Motor neuron (in vitro differentiated cells): ENCODE results near the gene TMOD1. TPM values are rescaled to one million over a fixed set of nuclear protein-coding genes. Genes with fewer than 3 reads are reported as not detected.

ENCODE experiments used
- ATAC-seq, 8 experiments: fragments of 200-7000 bp; cut with Tn5 transposase; replicated peaks in 6 of 8; 2 replicates each; pipeline ENCODE4 v1.8.0; 2021; ENCODE audit warnings: mild to moderate bottlenecking in 8 of 8, moderate library complexity in 8 of 8
- H3K27ac ChIP-seq, 2 donors: fragments of 250-450 bp; sonication (Bioruptor Pico); 2 replicates each; pipeline ENCODE4 v1.9.0; 2021; ENCODE audit warnings: antibody characterized with exemption in 2 of 2, mild to moderate bottlenecking in 2 of 2, moderate library complexity in 1 of 2
- H3K4me1 ChIP-seq, 2 donors: fragments of 250-450 bp; sonication (Bioruptor Pico); replicated peaks in 1 of 2; 2 replicates each; pipeline ENCODE4 v1.6.1; 2021; ENCODE audit warnings: antibody characterized with exemption in 2 of 2, mild to moderate bottlenecking in 2 of 2, moderate library complexity in 1 of 2
- H3K4me3 ChIP-seq, 5 donors: fragments of 250-450 bp; sonication (Bioruptor Pico); 2 replicates each; pipeline ENCODE4 v1.9.0; 2021; ENCODE audit warnings: antibody characterized with exemption in 5 of 5, mild to moderate bottlenecking in 5 of 5, moderate library complexity in 4 of 5
- WGBS, 10 experiments: fragments of 450-650 bp; shearing (Covaris generic); methylation state at CpG; one replicate each; pipeline ENCODE4 v1.0.0; 2022; 5-methylcytosine and 5-hydroxymethylcytosine counted together
- in situ Hi-C, 9 experiments: fragments of 400-800 bp; cut with MboI; loops; one replicate each; pipeline ENCODE4 v1.15.0; 2021; ENCODE audit warnings: low sequenced_read_pairs in 9 of 9, low pct_unique_long_range_greater_than_20kb in 2 of 9; ENCODE audit not compliant: unreplicated experiment in 9 of 9
- total RNA-seq, 8 experiments: library from RNA; unstranded; fragments of 300-600 nt; gene quantifications; 2 replicates each; pipeline versions ENCODE4 v1.2.3 to v1.2.4, GENCODE V29; 2022

Gene TMOD1
- total RNA-seq, 8 experiments from 2014 or later, result 0.15 to 76.0 (median 1.2) TPM

GRCh38 chr9:97547098-97547829 is 45.8 kb downstream of the TMOD1 start:
- no peaks in the 10 kb centered on the region for H3K4me1 ChIP-seq
- ATAC-seq, result no peak
- WGBS, 10 experiments, result 0 to 89% (median 45%) methylated on average over 1 to 3 of the region's 3 CpGs; no CpG with 5 or more reads in 2 of the 10 experiments
- no peak overlapping the region for H3K4me3 ChIP-seq
- in situ Hi-C loops, result no loop called here
- no peak overlapping the region for H3K27ac ChIP-seq

GRCh38 chr9:97548379-97548778 is 46.9 kb downstream of the TMOD1 start:
- no peaks in the 10 kb centered on the region for H3K4me1 ChIP-seq
- in situ Hi-C loops, result no loop called here
- WGBS, 10 experiments, result 67 to 100% (median 80%) methylated on average over 1 to 4 of the region's 5 CpGs; no CpG with 5 or more reads in 6 of the 10 experiments
- H3K27ac ChIP-seq, result no peak overlapping the region
- no peak for ATAC-seq
- no peak overlapping the region for H3K4me3 ChIP-seq

DNA sequence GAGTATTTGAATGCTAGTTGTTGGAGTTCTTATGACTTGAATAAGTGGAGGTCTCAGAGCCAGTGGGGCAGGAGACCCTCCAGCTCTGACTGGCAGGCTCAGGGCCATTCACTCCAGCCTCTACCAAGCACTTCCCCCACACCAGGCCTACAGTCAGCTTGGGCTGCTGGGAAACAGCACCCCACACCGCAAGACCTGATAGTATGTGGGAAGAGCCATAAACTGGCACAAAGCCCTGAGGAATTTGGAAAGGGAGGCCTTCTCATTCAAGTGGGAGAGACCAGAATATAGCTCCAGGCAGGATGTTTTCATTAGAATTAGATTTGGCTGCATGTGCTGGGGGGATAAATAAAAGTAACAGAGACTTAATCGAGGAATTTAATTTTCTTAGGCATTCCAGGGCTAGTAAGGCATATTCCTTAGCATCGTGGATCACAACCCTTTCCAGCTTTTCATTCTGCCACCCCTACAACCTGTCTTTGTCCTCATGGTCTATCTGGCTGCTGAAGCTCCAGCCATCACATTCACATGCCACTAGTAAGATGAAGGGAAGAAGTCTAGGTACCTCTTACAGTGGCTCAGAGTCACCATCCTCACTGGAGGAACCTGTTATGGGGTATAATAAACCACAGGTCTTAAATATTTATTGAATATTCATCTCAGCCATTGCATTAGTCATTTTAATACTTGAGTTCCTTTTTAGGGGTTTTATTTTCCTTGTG is 47.5 kb downstream of the TMOD1 start:
- in situ Hi-C loops, result no loop called here
- Histone ChIP-seq H3K4me1 (no peaks in the 10 kb centered on the region), H3K4me3 (no peak overlapping the region), H3K27ac (no peak overlapping the region)
- no peak for ATAC-seq
- 0 to 82% (median 33%) methylated on average over 1 to 3 of the region's 3 CpGs; no CpG with 5 or more reads in 3 of the 10 experiments for WGBS, 10 experiments

GRCh38 chr9:97550386-97550785 is 48.9 kb downstream of the TMOD1 start:
- no peak overlapping the region for H3K4me3 ChIP-seq

DNA sequence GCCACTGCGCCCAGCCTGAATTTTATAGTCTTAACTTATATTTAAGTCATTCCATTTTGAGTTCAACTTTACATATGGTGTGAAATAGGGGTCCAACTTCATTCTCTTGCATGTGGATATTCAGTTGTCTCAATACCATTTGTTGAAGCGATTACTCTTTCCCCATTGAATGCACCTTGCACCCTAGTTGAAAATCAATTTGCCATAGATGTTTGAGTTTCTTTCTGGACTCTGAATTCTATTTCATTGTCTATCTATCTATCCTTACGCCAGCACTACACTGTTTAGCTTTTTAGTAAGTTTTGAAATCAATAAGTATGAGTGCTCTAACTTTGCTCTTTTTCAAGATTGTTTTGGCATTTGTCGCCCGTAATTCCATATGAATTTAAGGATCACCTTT is 49.8 kb downstream of the TMOD1 start:
- Histone ChIP-seq H3K27ac (no peak overlapping the region), H3K4me1 (no peaks in the 10 kb centered on the region), H3K4me3 (no peak overlapping the region)
- in situ Hi-C loops, result no loop called here
- 56 to 95% (median 85%) methylated on average over 2 to 5 of the region's 5 CpGs for WGBS, 10 experiments
- no peak for ATAC-seq

More at GRCh38 chr9:97550386-97550785, 48.9 kb downstream of the TMOD1 start:
- WGBS, 10 experiments, result 17 to 100% (median 59%) methylated on average over 1 of the region's 1 CpG; no CpG with 5 or more reads in 2 of the 10 experiments
- no peak overlapping the region for H3K27ac ChIP-seq
- H3K4me1 ChIP-seq, result no peaks in the 10 kb centered on the region
- no peak for ATAC-seq
- in situ Hi-C loops, result no loop called here

DNA sequence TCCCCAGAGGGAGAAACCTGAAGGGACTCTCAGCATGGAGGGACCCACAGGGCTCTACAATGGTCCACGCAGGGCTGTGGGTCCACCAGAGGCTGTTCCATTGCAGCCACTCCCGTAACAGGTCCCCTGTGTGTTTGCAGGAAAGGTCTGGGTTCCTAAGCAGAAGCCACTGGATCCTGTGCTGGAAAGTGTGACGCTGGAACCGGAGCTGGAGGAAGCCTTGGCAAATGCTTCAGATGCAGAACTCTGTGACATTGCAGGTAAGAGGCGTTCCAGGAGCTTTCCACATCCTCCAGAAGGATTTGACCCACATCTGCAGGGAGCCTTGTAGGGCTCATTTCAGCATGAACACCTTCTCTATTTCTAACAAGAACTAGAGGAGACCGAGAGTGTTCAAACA is 51.7 kb downstream of the TMOD1 start:
- ATAC-seq, result no peak
- Histone ChIP-seq H3K4me3 (no peak overlapping the region), H3K27ac (no peak overlapping the region), H3K4me1 (no peaks in the 10 kb centered on the region)
- in situ Hi-C loops, result no loop called here
- 0 to 84% (median 72%) methylated on average over 1 to 4 of the region's 6 CpGs; no CpG with 5 or more reads in 4 of the 10 experiments for WGBS, 10 experiments

DNA sequence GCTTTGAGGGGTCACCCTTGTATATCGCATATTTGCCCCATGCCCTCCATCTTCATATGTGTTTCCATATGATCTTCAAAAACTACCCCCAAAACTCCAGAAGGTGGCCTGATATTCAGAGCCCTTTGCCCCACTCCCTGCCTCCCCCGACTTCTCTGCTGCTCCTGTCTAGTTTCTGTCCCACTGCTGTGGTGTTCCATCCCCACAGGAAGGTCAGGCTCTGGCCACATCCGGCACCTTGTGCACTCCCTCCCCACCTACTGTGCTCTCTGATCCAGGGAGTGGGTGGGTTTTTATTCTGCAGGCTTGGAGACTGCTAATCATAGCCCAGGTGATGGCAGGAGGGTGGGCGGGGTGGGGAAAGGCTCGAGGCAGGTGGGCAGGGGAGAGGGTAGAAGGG is 52.4 kb downstream of the TMOD1 start:
- 67 to 100% (median 93%) methylated on average over 1 of the region's 5 CpGs; no CpG with 5 or more reads in 6 of the 10 experiments for WGBS, 10 experiments
- in situ Hi-C loops, result no loop called here

DNA sequence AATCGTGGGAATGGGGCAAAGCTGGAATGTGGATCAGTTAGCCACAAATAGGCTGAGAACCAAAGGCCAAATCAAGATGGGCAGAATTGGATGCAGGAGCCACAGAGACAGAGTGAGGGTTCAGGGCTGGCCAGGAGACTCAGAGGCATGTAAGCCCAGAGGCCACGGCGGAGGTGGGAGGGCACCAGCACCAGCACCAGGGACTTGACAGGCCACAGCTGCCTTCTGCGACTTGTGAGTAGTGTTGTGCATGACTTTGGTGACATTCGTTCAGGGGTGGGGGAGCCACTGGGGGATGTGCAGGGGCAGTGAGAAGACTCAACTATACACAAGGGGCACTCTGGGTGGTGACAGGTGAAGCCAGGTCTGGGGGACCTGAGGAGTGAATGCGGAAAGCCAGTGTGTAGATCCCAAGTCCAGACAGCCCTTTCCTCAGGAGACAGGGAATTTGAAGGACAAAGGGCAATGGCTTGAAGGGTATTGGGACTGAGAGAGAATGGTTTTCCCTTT is 53.2 kb downstream of the TMOD1 start:
- H3K4me1 ChIP-seq, result no peaks in the 10 kb centered on the region
- in situ Hi-C loops, result no loop called here
- H3K27ac ChIP-seq, result no peak overlapping the region
- WGBS, 10 experiments, result 100% methylated on average over 2 of the region's 6 CpGs; no CpG with 5 or more reads in 9 of the 10 experiments
- ATAC-seq, result no peak
- no peak overlapping the region for H3K4me3 ChIP-seq

More for the DNA sequence above, 52.4 kb downstream of the TMOD1 start:
- no peak overlapping the region for H3K27ac ChIP-seq
- no peaks in the 10 kb centered on the region for H3K4me1 ChIP-seq
- no peak for ATAC-seq
- H3K4me3 ChIP-seq, result no peak overlapping the region

DNA sequence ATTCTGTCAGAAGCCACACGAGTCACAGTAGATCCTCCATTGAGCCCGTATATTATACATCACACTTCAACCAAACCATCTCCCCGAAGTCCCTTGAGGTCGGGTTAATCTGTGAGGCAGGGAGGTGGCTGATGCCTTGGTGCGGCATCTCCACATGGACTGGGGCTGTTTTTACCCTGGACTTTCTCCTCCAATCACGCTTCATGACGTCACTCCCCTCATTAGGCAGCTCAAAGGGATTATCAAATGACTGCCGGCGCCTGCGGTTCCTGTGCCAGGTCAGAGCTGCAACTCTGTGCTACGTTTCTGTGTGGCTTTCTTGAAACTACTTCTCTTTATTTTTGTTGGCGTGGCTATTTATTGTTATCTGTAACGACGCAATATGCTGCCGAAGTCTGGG is 53.7 kb downstream of the TMOD1 start:
- no peak for ATAC-seq
- no peak overlapping the region for H3K4me3 ChIP-seq
- H3K4me1 ChIP-seq, result no peaks in the 10 kb centered on the region
- WGBS, 10 experiments, result 40 to 86% (median 73%) methylated on average over 1 to 13 of the region's 15 CpGs; no CpG with 5 or more reads in 1 of the 10 experiments
- in situ Hi-C loops, result no loop called here
- H3K27ac ChIP-seq, result no peak overlapping the region

DNA sequence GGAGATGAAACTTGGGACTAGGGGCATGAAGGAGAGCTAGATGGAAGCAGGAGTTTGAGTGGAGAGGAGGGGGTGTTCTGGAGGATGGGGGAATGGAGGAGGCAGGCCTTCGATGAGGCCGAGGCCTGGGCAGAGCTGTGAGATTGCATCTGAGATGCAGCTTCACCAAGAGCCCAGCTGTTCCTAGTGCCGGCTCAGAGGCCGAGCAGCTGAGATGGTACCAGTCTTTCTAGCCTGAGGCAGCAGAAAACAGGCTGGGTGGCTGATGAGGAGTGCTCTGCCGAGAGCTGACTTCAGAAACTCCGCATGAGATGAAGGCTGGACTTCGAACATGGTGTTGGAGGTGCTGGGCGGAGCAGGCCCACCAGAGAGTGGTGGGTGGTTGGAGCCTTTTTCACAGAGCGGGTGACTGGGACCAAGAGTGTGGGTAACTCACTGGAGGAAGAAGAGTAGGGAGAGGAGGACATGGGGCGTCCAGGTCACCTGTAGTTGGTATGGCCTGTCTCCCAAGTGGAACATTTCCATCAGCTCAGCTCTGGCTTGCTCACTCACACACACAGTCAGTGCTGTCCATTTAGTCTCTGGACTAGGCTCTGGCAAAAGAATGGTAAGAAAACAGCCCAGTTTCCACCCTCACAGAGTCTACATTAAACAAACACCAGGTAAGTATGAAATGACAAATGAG is 54.7 kb downstream of the TMOD1 start:
- 17 to 100% (median 85%) methylated on average over 1 to 7 of the region's 10 CpGs; no CpG with 5 or more reads in 1 of the 10 experiments for WGBS, 10 experiments
- no peak for ATAC-seq
- in situ Hi-C loops, result no loop called here
- H3K4me1 ChIP-seq, result no peaks in the 10 kb centered on the region
- no peak overlapping the region for H3K4me3 ChIP-seq
- H3K27ac ChIP-seq, result no peak overlapping the region

DNA sequence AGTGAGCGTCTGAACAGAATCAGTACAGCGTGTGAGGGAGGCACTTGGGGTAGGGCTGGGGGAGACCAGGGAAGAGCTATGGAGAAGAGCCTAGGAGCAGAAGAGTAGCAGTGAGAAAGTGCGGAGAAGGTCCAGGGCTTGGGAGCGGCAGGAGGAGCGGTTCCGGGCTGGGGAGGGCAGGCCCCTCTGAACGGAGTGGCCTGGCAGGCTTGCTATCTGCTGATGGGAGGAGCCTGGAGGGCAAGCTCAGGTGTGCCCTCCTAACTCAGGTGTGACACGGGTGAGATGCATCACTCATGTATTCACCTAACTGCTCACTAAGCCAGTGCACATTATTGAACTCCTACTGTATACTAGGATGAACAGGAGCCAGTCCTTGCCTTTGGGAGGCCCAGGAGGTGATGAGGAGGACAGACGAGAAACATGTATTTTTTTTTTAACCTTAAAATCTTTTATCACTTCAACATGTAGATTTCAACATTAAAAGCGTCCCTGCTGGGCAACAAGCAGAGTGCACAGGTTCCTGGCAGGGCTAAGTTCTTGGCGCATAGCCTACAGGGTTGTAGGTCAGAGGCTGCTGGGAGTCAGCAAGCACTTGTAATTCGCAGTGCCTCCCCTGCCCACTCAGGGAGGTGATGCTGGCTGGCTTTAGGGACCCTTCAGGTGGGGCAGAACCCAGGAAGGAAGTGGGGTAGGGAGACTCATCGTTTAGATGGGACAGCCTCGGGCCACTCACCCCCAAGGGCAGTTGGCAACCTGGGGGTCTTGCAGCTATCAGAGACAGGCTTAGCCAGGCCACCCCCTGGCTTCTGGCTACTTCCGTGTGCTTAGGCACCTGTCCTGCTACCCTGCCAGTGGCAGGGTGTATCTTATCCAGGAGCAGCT is 55.5 kb downstream of the TMOD1 start:
- in situ Hi-C loops, result no loop called here
- H3K4me1 ChIP-seq, result no peaks in the 10 kb centered on the region
- no peak overlapping the region for H3K27ac ChIP-seq
- 43 to 92% (median 63%) methylated on average over 1 to 10 of the region's 15 CpGs; no CpG with 5 or more reads in 2 of the 10 experiments for WGBS, 10 experiments
- ATAC-seq, result no peak
- H3K4me3 ChIP-seq, result no peak overlapping the region

GRCh38 chr9:97557606-97558095 is 56.2 kb downstream of the TMOD1 start:
- no peak overlapping the region for H3K27ac ChIP-seq
- no peak overlapping the region for H3K4me3 ChIP-seq
- in situ Hi-C loops, result no loop called here
- WGBS, 10 experiments, result 5 to 100% (median 50%) methylated on average over 2 to 7 of the region's 7 CpGs; no CpG with 5 or more reads in 3 of the 10 experiments
- ATAC-seq, result no peak
- H3K4me1 ChIP-seq, result no peaks in the 10 kb centered on the region
